Measurements from ENCODE around the gene P2RY12.

DNA sequence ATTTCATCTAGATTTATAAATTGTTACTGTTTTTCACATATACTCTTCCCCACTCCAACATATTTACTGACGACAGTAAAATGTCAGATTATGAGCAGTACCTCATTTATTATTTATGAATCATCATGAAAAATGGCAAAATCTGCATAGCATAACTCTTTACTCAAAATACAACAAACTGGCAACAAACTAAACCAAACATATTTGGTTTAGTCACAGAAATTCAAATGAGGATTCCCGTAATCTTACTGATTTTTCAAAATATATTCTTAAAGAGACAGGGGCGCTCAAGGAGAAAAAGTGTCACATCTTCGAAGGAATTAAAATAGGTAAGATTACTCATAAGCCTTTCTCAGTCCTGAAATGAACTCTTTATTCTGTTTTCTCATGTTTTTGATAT, 64.9 kb downstream of the P2RY12 start:
- TF ChIP-seq, protein P1, sequence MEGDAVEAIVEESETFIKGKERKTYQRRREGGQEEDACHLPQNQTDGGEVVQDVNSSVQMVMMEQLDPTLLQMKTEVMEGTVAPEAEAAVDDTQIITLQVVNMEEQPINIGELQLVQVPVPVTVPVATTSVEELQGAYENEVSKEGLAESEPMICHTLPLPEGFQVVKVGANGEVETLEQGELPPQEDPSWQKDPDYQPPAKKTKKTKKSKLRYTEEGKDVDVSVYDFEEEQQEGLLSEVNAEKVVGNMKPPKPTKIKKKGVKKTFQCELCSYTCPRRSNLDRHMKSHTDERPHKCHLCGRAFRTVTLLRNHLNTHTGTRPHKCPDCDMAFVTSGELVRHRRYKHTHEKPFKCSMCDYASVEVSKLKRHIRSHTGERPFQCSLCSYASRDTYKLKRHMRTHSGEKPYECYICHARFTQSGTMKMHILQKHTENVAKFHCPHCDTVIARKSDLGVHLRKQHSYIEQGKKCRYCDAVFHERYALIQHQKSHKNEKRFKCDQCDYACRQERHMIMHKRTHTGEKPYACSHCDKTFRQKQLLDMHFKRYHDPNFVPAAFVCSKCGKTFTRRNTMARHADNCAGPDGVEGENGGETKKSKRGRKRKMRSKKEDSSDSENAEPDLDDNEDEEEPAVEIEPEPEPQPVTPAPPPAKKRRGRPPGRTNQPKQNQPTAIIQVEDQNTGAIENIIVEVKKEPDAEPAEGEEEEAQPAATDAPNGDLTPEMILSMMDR (IDR thresholded peaks at IDR 0.05): no peak
- TF ChIP-seq POLR2AphosphoS5 (IDR thresholded peaks at IDR 0.05): no peak
- TF ChIP-seq POLR2A (IDR thresholded peaks at IDR 0.05): no peak
- TF ChIP-seq EP300 (IDR thresholded peaks at IDR 0.05): no peak
